Ovary (tissue), 3 donors: Measurements from ENCODE around the gene SGMS1.

Source experiments
- CTCF ChIP-seq, 3 donors: fragments of 450-650 bp in 2 of 3; fragments of 200-600 bp in 1 of 3; IDR thresholded peaks; one replicate each; pipeline versions ENCODE4 v1.5.1 to v1.8.0; 2016 to 2022; ENCODE audit warnings: antibody characterized with exemption in 3 of 3, mild to moderate bottlenecking in 1 of 3
- EP300 ChIP-seq: sonication (generic); formaldehyde crosslinking; IDR thresholded peaks from one replicate; pipeline ENCODE4 v1.6.1; 2017; ENCODE audit warnings: antibody characterized with exemption
- POLR2A ChIP-seq: fragments of 450-650 bp; IDR thresholded peaks from one replicate; pipeline ENCODE4 v1.6.1; 2017; ENCODE audit warnings: antibody characterized with exemption, mild to moderate bottlenecking, moderate library complexity
- donor health status: DM: no; HTN: no; CAD: no.

GRCh38 chr10:50310560-50311174 lies 313.1 kb downstream of the SGMS1 start:
- TF ChIP-seq CTCF (IDR thresholded peaks at IDR 0.05) (no peak), POLR2A (no peak), EP300 (no peak)
